Measurements from ENCODE around the gene FXYD7.
"Not testable (repeated sequence)": the region's sequence is repeated elsewhere in the genome, so short reads cannot be mapped to it uniquely, and the experiment has no call there.

GRCh38 chr19:35196861-35197260 is 53.8 kb downstream of the FXYD7 start:
- not testable (repeated sequence) for TF ChIP-seq CTCF (conservative IDR thresholded peaks at IDR 0.05 in 1 of 2, IDR thresholded peaks at IDR 0.05 in 1 of 2; ENCODE audit: low read depth in 1 of 2, low read length in 2 of 2); EZH2 (IDR thresholded peaks at IDR 0.05; ENCODE audit: low read length, missing control alignments)

Measured in fibroblast of lung (primary cell).